GM12878 (cell line): ENCODE measurements around the gene CPSF4L.

Source experiments
- FOS ChIP-seq: IDR thresholded peaks from 3 replicates; pipeline ENCODE4 v1.6.1; 2011; ENCODE audit warnings: borderline replicate concordance; ENCODE audit not compliant: insufficient read length; ENCODE audit errors: extremely low read depth
- HDAC2 ChIP-seq: fragments of 200-600 bp; sonication (generic); IDR thresholded peaks from 2 replicates; pipeline ENCODE4 v1.6.1; 2017
- NBN ChIP-seq: fragments of 450-650 bp; IDR thresholded peaks from 2 replicates; pipeline ENCODE4 v1.6.1; 2016
- POLR2AphosphoS5 ChIP-seq: IDR thresholded peaks from 2 replicates; pipeline ENCODE4 v1.6.1; 2011; ENCODE audit warnings: mild to moderate bottlenecking, low read length, inconsistent platforms
- TF ChIP-seq, protein P1 (sequence below), 3 experiments: IDR thresholded peaks in 2 of 3; conservative IDR thresholded peaks in 1 of 3; 2 replicates each; pipeline ENCODE4 v1.5.1; 2011; ENCODE audit warnings: low read depth in 3 of 3, low read length in 3 of 3, mild to moderate bottlenecking in 3 of 3, control low read depth in 2 of 3, moderate library complexity in 2 of 3, inconsistent platforms in 1 of 3, mixed read lengths in 1 of 3; ENCODE audit not compliant: control insufficient read depth in 2 of 3, insufficient read depth in 1 of 3; ENCODE audit errors: extremely low read depth in 1 of 3

DNA sequence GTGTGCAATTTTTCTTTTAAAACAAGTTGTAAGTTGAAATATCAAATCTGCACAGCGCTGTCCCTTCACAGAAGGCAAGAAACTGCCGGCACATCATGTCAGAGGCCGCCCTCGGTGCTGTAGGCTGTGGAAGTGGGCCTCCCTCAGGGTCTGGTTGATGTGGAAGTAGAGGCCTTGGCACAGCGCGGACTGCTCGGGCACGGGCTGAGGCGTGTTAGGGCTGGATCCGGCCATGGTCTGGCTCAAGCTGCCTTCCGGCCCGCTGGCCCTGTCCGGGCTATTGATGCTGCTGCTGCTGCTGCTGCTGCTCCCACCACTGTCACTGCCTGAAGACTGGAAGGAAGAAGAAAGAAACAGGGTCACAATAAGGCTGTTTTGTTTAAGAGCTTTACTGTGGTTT is 52.2 kb downstream of the CPSF4L start:
- TF ChIP-seq FOS, result no peak
- TF ChIP-seq NBN, result no peak
- TF ChIP-seq, protein P1, sequence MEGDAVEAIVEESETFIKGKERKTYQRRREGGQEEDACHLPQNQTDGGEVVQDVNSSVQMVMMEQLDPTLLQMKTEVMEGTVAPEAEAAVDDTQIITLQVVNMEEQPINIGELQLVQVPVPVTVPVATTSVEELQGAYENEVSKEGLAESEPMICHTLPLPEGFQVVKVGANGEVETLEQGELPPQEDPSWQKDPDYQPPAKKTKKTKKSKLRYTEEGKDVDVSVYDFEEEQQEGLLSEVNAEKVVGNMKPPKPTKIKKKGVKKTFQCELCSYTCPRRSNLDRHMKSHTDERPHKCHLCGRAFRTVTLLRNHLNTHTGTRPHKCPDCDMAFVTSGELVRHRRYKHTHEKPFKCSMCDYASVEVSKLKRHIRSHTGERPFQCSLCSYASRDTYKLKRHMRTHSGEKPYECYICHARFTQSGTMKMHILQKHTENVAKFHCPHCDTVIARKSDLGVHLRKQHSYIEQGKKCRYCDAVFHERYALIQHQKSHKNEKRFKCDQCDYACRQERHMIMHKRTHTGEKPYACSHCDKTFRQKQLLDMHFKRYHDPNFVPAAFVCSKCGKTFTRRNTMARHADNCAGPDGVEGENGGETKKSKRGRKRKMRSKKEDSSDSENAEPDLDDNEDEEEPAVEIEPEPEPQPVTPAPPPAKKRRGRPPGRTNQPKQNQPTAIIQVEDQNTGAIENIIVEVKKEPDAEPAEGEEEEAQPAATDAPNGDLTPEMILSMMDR (IDR thresholded peaks at IDR 0.05 in 2 of 3, conservative IDR thresholded peaks at IDR 0.05 in 1 of 3; ENCODE audit: control insufficient read depth in 2 of 3, extremely low read depth in 1 of 3, insufficient read depth in 1 of 3, low read depth in 3 of 3, low read length in 3 of 3), result no peak
- no peak for TF ChIP-seq POLR2AphosphoS5
- TF ChIP-seq HDAC2, result no peak
